Neuronal stem cell (in vitro differentiated cells): Measurements from ENCODE around the gene APBB2.

ENCODE experiments used
- DNase-seq: peaks from one replicate; pipeline ENCODE4 v3.0.0-alpha.2; 2013; ENCODE audit warnings: low spot score
- H2AFZ ChIP-seq: one replicate; pipeline ENCODE4 v1.6.1; 2013; ENCODE audit warnings: mild to moderate bottlenecking, low read length, inconsistent platforms
- H2AK5ac ChIP-seq: 2 replicates; pipeline ENCODE4 v1.6.1; 2013; ENCODE audit warnings: low read depth, mild to moderate bottlenecking, inconsistent platforms, low read length, moderate library complexity, mixed read lengths
- H2BK120ac ChIP-seq: 2 replicates; pipeline ENCODE4 v1.6.1; 2013; ENCODE audit warnings: low read depth, mild to moderate bottlenecking, inconsistent platforms, low read length, moderate library complexity, mixed read lengths
- H2BK12ac ChIP-seq: one replicate; pipeline ENCODE4 v1.6.1; 2013; ENCODE audit warnings: low read length, inconsistent platforms
- H2BK15ac ChIP-seq: 2 replicates; pipeline ENCODE4 v1.6.1; 2013; ENCODE audit warnings: mild to moderate bottlenecking, low read length, inconsistent platforms, mixed read lengths
- H2BK5ac ChIP-seq: one replicate; pipeline ENCODE4 v1.6.1; 2013; ENCODE audit warnings: inconsistent platforms, mild to moderate bottlenecking, low read length, moderate library complexity
- H3K14ac ChIP-seq: one replicate; pipeline ENCODE4 v1.6.1; 2013; ENCODE audit warnings: low read length, inconsistent platforms
- H3K18ac ChIP-seq: 2 replicates; pipeline ENCODE4 v1.6.1; 2013; ENCODE audit warnings: low read length, inconsistent platforms
- H3K23ac ChIP-seq: 2 replicates; pipeline ENCODE4 v1.6.1; 2013; ENCODE audit warnings: low read depth, mild to moderate bottlenecking, mixed read lengths, low read length, inconsistent platforms; ENCODE audit not compliant: poor library complexity
- H3K27ac ChIP-seq: replicated peaks from 3 replicates; pipeline ENCODE4 v1.5.1; 2013; ENCODE audit warnings: low read length, inconsistent platforms
- H3K27me3 ChIP-seq, 3 experiments: 2 replicates each; pipeline ENCODE4 v1.6.1; 2013; ENCODE audit warnings: low read length in 3 of 3, mild to moderate bottlenecking in 2 of 3, inconsistent platforms in 1 of 3, low read depth in 1 of 3, mixed read lengths in 1 of 3, moderate library complexity in 1 of 3; ENCODE audit not compliant: control insufficient read depth in 3 of 3, insufficient read depth in 3 of 3
- H3K36me3 ChIP-seq, 2 donors: replicated peaks in 1 of 2; 2 replicates each; pipeline ENCODE4 v1.6.1; 2013; ENCODE audit warnings: low read length in 2 of 2; ENCODE audit not compliant: control insufficient read depth in 2 of 2, insufficient read depth in 2 of 2
- H3K4ac ChIP-seq: 2 replicates; pipeline ENCODE4 v1.6.1; 2013; ENCODE audit warnings: inconsistent platforms, mild to moderate bottlenecking, low read length, moderate library complexity
- H3K4me1 ChIP-seq, 2 donors: 1 replicate in 1 of 2; 2 replicates in 1 of 2; pipeline ENCODE4 v1.6.1; 2013; ENCODE audit warnings: low read length in 2 of 2, low read depth in 1 of 2; ENCODE audit not compliant: control insufficient read depth in 2 of 2, insufficient read depth in 1 of 2
- H3K4me2 ChIP-seq: one replicate; pipeline ENCODE4 v1.6.1; 2013; ENCODE audit warnings: mild to moderate bottlenecking, low read length, inconsistent platforms; ENCODE audit not compliant: insufficient read depth, poor library complexity, severe bottlenecking
- H3K4me3 ChIP-seq, 2 donors: 2 replicates each; pipeline ENCODE4 v1.5.1; 2013; ENCODE audit warnings: low read length in 2 of 2, mild to moderate bottlenecking in 2 of 2, inconsistent platforms in 1 of 2, moderate library complexity in 1 of 2
- H3K79me1 ChIP-seq: one replicate; pipeline ENCODE4 v1.6.1; 2013; ENCODE audit warnings: low read depth, mild to moderate bottlenecking, inconsistent platforms, low read length, moderate library complexity
- H3K9ac ChIP-seq: one replicate; pipeline ENCODE4 v1.6.1; 2013; ENCODE audit warnings: mild to moderate bottlenecking, low read depth, low read length, inconsistent platforms; ENCODE audit not compliant: poor library complexity
- H3K9me3 ChIP-seq, 2 donors: replicated peaks in 1 of 2; 2 replicates each; pipeline versions ENCODE3 to v1.6.1; 2013; ENCODE audit warnings: low read length in 2 of 2, mild to moderate bottlenecking in 2 of 2, inconsistent platforms in 1 of 2, low read depth in 1 of 2, mixed read lengths in 1 of 2, moderate library complexity in 1 of 2; ENCODE audit not compliant: control insufficient read depth in 2 of 2, insufficient read depth in 1 of 2
- H4K8ac ChIP-seq: one replicate; pipeline ENCODE4 v1.6.1; 2013; ENCODE audit warnings: low read depth, mild to moderate bottlenecking, inconsistent platforms, low read length, moderate library complexity
- H4K91ac ChIP-seq: one replicate; pipeline ENCODE4 v1.6.1; 2013; ENCODE audit warnings: low read length, low read depth, mild to moderate bottlenecking, inconsistent platforms; ENCODE audit not compliant: poor library complexity
- WGBS, 2 donors: extraction: QIAGEN DNeasy Blood & Tissue Kit; methylation state at CpG; one replicate each; pipeline ENCODE4 v1.1.7; 2013; ENCODE audit warnings: missing lambda C conversion rate in 2 of 2, mixed read lengths in 1 of 2; ENCODE audit not compliant: insufficient read length in 2 of 2, insufficient replicate concordance in 1 of 2; ENCODE audit errors: extremely low coverage in 2 of 2; 5-methylcytosine and 5-hydroxymethylcytosine counted together

The APBB2 gene

DNA sequence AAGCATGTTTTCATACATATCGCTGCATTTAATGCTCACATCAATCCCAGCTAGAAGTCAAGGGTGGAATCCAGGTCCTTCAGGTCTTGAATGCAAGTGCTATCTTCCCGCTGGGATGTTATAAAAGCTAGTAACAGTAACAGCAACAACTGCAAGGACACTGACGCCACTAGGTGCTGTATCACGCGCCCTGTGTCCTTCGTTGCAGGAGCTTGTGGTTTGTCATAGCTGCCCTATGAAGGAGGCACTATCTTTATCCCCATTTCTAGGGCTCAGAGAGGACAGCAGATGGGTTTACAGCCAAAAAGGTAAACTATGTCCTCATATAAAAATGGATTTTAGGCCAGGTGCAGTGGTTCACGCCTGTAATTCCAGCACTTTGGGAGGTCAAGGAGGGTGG lies 261.7 kb downstream of the APBB2 start:
- Histone ChIP-seq H4K91ac (no peak overlapping the region), H3K9ac (no peak overlapping the region), H3K79me1 (no peaks in the 10 kb centered on the region), H3K18ac (no peak overlapping the region), H3K14ac (no peak overlapping the region), H3K4ac (no peak overlapping the region), H3K23ac (no peak overlapping the region), H3K9me3 (no peaks in the 10 kb centered on the region), H3K4me2 (no peak overlapping the region), H3K27ac (no peak overlapping the region), H4K8ac (no peak overlapping the region), H2AK5ac (no peak overlapping the region), H2BK5ac (no peak overlapping the region), H3K27me3 (no peaks in the 10 kb centered on the region), H2BK120ac (no peak overlapping the region), H2AFZ (no peak overlapping the region), H3K36me3 (no peaks in the 10 kb centered on the region), H3K4me1 (peaks cover 2 to 8% of the 10 kb centered on the region in 2 donors), H2BK12ac (no peak overlapping the region), H2BK15ac (no peak overlapping the region), H3K4me3 (no peak overlapping the region)
- WGBS, 2 donors: no CpG with 5 or more reads among the region's 7 CpGs
- no peak for DNase-seq

DNA sequence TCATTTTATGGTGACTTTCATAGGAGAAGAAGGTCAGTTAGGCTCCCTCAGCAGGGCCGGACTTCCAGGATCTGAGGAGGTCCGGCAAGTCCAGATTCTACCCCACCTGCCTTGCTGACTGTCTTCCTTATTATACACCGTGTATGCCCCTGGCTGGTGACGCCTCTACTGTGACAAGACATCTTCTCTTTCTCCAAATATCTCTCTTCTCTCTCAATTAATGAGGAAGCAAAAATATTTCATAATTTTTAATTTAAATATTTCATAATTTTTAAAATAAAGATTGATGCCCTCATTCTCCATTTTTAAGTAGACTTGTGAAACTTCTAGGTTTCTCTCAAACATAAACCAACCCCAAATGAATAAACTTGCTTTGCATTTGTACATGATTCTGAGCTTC lies 262.1 kb downstream of the APBB2 start:
- Histone ChIP-seq H3K27ac (no peak overlapping the region), H2BK15ac (no peak overlapping the region), H3K36me3 (no peaks in the 10 kb centered on the region), H3K4ac (no peak overlapping the region), H4K91ac (no peak overlapping the region), H3K4me3 (no peak overlapping the region), H2BK120ac (no peak overlapping the region), H3K9me3 (no peaks in the 10 kb centered on the region), H3K79me1 (no peaks in the 10 kb centered on the region), H3K4me1 (peaks cover 2 to 8% of the 10 kb centered on the region in 2 donors), H2BK12ac (no peak overlapping the region), H3K4me2 (no peak overlapping the region), H3K14ac (no peak overlapping the region), H2AK5ac (no peak overlapping the region), H2AFZ (no peak overlapping the region), H3K9ac (no peak overlapping the region), H4K8ac (no peak overlapping the region), H3K18ac (no peak overlapping the region), H3K23ac (no peak overlapping the region), H2BK5ac (no peak overlapping the region), H3K27me3 (no peaks in the 10 kb centered on the region)
- no peak for DNase-seq
- WGBS, 2 donors: no CpG with 5 or more reads among the region's 4 CpGs

DNA sequence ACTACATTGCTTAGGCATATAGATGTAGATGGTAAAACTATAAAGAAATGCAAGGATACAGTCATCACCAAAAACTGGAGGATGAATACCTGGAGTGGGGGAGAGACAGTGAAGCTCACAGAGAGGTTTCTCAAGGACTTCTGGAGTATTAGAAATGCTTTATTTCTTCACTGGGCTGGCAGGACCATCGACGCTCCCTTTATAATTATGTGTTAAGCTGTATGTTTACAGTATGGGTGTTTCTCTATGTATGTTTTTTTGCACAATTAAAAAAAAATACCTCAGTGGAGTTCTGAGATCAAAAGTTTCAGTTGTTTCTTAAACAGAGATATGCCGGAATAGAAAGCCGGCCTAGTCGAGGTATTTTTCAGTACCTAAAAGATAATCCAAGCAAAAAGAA lies 263.3 kb downstream of the APBB2 start:
- WGBS, 2 donors: no CpG with 5 or more reads among the region's 5 CpGs
- Histone ChIP-seq H3K27ac (no peak overlapping the region), H2BK5ac (no peak overlapping the region), H3K4me1 (peaks cover 2 to 8% of the 10 kb centered on the region in 2 donors), H3K4ac (no peak overlapping the region), H3K27me3 (no peaks in the 10 kb centered on the region), H3K18ac (no peak overlapping the region), H3K9ac (no peak overlapping the region), H3K14ac (no peak overlapping the region), H2BK12ac (no peak overlapping the region), H2AK5ac (no peak overlapping the region), H2AFZ (no peak overlapping the region), H2BK120ac (no peak overlapping the region), H3K23ac (no peak overlapping the region), H3K79me1 (no peaks in the 10 kb centered on the region), H2BK15ac (no peak overlapping the region), H3K4me2 (no peak overlapping the region), H3K36me3 (no peaks in the 10 kb centered on the region), H4K91ac (no peak overlapping the region), H3K4me3 (no peak overlapping the region), H4K8ac (no peak overlapping the region), H3K9me3 (no peaks in the 10 kb centered on the region)
- no peak for DNase-seq

DNA sequence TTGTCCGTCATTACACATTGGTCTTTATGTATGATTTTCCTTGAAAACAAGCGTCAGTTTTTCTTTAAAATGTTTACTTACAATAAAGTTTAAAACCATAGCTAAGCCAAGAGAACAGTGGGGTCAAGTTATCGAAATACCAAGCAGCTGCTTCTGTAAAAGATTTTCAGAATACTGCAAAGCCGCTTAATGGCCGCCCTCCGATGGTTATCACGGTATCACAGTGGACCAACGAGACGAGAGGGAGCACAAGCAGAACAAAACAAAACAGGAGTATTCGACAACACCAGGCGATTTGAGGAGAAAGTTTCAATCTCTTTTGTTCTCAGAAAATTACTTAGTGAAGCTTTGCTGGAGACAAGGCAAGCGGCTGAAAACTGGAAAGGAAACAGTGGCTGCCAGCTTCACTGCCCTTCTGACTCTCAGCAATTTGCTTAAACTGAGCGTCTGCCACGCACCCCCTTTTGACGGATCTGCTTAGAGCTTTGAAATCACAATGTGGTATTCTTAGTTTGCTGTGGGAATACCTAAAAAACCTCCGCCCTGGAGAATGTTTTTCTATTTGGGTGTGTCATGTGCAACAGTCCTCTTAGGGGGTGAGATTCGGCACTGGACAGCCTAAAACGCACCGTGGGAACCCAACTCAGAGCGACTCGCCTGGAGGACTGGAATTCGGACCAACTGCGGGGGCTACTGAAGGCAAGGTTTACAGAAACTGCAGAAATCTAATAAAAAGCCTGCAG lies 264.8 kb downstream of the APBB2 start:
- Histone ChIP-seq H2BK15ac (no peak overlapping the region), H3K4ac (no peak overlapping the region), H3K27ac (no peak overlapping the region), H2BK120ac (no peak overlapping the region), H3K4me2 (no peak overlapping the region), H3K23ac (no peak overlapping the region), H3K79me1 (no peaks in the 10 kb centered on the region), H3K4me3 (no peak overlapping the region), H3K27me3 (no peaks in the 10 kb centered on the region), H3K14ac (no peak overlapping the region), H3K18ac (no peak overlapping the region), H3K9ac (no peak overlapping the region), H3K36me3 (no peaks in the 10 kb centered on the region), H4K8ac (no peak overlapping the region), H4K91ac (no peak overlapping the region), H2AFZ (no peak overlapping the region), H2BK12ac (no peak overlapping the region), H2AK5ac (no peak overlapping the region), H3K9me3 (no peaks in the 10 kb centered on the region), H3K4me1 (peaks cover 2 to 8% of the 10 kb centered on the region in 2 donors), H2BK5ac (no peak overlapping the region)
- DNase-seq: no peak
- WGBS, 2 donors: no CpG with 5 or more reads among the region's 23 CpGs
